DND-41 (cell line): ENCODE measurements around the gene KRT82.

Source experiments
- EZH2 ChIP-seq: IDR thresholded peaks from 3 replicates; pipeline ENCODE4 v1.6.1; 2012; ENCODE audit warnings: borderline replicate concordance, low read depth, mild to moderate bottlenecking, moderate library complexity, low read length, inconsistent platforms; ENCODE audit not compliant: severe bottlenecking
- TF ChIP-seq, protein P1 (sequence below): IDR thresholded peaks from 2 replicates; pipeline ENCODE4 v1.5.1; 2012; ENCODE audit warnings: borderline replicate concordance, low read length, moderate library complexity, mild to moderate bottlenecking; ENCODE audit not compliant: poor library complexity, severe bottlenecking; ENCODE audit errors: extremely low read depth

DNA sequence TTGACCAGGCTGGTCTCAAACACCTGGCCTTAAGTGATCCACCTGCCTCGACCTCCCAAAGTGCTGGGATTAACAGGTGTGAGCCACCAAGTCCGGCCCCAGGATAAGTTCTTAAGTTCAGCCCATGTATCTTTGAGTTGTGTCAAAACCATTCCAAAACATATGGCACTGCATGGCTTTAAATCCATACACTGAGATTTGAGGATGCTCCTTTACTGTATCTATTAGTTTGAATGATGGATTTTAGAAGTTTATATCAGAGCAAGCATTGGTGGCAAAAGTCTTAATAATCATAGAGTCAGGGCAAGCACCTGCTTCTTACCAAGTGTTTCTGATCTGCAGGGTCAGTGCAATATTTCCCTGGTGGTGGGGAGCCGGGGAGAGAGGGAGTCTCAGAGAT is 39.7 kb upstream of the KRT82 start:
- TF ChIP-seq, protein P1, sequence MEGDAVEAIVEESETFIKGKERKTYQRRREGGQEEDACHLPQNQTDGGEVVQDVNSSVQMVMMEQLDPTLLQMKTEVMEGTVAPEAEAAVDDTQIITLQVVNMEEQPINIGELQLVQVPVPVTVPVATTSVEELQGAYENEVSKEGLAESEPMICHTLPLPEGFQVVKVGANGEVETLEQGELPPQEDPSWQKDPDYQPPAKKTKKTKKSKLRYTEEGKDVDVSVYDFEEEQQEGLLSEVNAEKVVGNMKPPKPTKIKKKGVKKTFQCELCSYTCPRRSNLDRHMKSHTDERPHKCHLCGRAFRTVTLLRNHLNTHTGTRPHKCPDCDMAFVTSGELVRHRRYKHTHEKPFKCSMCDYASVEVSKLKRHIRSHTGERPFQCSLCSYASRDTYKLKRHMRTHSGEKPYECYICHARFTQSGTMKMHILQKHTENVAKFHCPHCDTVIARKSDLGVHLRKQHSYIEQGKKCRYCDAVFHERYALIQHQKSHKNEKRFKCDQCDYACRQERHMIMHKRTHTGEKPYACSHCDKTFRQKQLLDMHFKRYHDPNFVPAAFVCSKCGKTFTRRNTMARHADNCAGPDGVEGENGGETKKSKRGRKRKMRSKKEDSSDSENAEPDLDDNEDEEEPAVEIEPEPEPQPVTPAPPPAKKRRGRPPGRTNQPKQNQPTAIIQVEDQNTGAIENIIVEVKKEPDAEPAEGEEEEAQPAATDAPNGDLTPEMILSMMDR, result no peak
- TF ChIP-seq EZH2, result no peak
